Right atrium auricular region (tissue), 2 donors: ENCODE results near the gene SLC39A10. TPM values are rescaled to one million over a fixed set of nuclear protein-coding genes. Genes with fewer than 3 reads are reported as not detected.

Experiments
- DNase-seq: peaks from one replicate; pipeline ENCODE4 v3.0.0-alpha.2; 2019; ENCODE audit warnings: low spot score
- H3K27ac ChIP-seq, 2 donors: fragments of 200-600 bp; sonication (generic); 1 replicate in 1 of 2; 2 replicates in 1 of 2; pipeline ENCODE4 v1.5.1; 2016 to 2019
- H3K27me3 ChIP-seq, 2 donors: fragments of 200-600 bp; sonication (generic); one replicate each; pipeline versions ENCODE4 v1.5.1 to v1.6.0; 2017 to 2019
- H3K36me3 ChIP-seq: fragments of 200-600 bp; sonication (generic); one replicate; pipeline ENCODE4 v1.5.1; 2016
- H3K4me1 ChIP-seq, 2 donors: fragments of 200-600 bp; sonication (generic); one replicate each; pipeline versions ENCODE4 v1.5.1 to v1.6.0; 2017 to 2019
- H3K4me3 ChIP-seq, 2 donors: fragments of 200-600 bp; sonication (generic); 1 replicate in 1 of 2; 2 replicates in 1 of 2; pipeline ENCODE4 v1.5.1; 2017 to 2019; ENCODE audit warnings: mild to moderate bottlenecking in 1 of 2, moderate library complexity in 1 of 2
- H3K9me3 ChIP-seq, 2 donors: fragments of 200-600 bp; sonication (generic); one replicate each; pipeline ENCODE4 v1.5.1; 2019
- total RNA-seq, 2 donors: library from RNA; depleted of rRNA; stranded (reverse); fragments of >200 nt; gene quantifications; one replicate each; pipeline ENCODE4 v1.1.0, GENCODE V29; 2016
- TF ChIP-seq, protein P1 (sequence below), 2 donors: fragments of 200-600 bp; sonication (generic); IDR thresholded peaks; one replicate each; pipeline ENCODE4 v1.5.1; 2019; ENCODE audit warnings: antibody characterized with exemption in 2 of 2

SLC39A10 gene
- total RNA-seq, 2 donors from 2014 or later: 8.5 to 12.3 TPM

DNA sequence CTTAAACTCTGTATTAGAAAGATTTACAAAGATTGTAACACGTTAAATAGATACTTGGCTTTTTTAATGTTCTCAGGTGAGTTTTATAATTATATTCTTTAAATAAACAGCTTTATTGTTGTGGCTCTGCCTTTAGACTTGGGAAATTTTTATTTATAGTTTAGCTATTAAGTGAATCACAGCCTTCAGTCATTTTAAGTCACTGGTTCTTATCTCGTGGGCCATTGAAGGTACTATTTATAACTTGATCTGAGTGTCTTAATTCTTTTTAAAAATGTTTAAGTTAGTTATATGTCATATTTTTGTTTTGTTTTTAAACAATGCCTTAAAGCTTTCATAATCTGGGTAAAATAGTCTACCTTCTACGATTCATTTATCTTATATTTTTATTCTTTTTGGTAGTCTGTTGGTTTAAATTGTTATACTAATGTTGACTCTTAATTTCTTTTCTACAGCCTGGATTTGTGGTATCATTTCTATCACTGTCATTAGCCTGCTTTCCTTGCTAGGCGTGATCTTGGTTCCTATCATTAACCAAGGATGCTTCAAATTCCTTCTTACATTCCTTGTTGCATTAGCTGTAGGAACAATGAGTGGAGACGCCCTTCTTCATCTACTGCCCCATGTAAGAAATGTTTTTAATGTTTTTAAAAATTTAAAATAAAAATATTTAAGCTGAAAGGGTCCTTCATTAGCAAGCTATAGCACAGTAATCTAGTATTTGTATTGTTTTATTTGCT lies 49.3 kb downstream of the SLC39A10 start:
- Histone ChIP-seq H3K36me3 (no peaks in the 10 kb centered on the region), H3K4me3 (no peak overlapping the region), H3K9me3 (no peaks in the 10 kb centered on the region), H3K27ac (no peak overlapping the region), H3K27me3 (no peaks in the 10 kb centered on the region), H3K4me1 (no peaks in the 10 kb centered on the region)
- TF ChIP-seq, protein P1, sequence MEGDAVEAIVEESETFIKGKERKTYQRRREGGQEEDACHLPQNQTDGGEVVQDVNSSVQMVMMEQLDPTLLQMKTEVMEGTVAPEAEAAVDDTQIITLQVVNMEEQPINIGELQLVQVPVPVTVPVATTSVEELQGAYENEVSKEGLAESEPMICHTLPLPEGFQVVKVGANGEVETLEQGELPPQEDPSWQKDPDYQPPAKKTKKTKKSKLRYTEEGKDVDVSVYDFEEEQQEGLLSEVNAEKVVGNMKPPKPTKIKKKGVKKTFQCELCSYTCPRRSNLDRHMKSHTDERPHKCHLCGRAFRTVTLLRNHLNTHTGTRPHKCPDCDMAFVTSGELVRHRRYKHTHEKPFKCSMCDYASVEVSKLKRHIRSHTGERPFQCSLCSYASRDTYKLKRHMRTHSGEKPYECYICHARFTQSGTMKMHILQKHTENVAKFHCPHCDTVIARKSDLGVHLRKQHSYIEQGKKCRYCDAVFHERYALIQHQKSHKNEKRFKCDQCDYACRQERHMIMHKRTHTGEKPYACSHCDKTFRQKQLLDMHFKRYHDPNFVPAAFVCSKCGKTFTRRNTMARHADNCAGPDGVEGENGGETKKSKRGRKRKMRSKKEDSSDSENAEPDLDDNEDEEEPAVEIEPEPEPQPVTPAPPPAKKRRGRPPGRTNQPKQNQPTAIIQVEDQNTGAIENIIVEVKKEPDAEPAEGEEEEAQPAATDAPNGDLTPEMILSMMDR (IDR thresholded peaks at IDR 0.05): no peak
- DNase-seq: no peak

DNA sequence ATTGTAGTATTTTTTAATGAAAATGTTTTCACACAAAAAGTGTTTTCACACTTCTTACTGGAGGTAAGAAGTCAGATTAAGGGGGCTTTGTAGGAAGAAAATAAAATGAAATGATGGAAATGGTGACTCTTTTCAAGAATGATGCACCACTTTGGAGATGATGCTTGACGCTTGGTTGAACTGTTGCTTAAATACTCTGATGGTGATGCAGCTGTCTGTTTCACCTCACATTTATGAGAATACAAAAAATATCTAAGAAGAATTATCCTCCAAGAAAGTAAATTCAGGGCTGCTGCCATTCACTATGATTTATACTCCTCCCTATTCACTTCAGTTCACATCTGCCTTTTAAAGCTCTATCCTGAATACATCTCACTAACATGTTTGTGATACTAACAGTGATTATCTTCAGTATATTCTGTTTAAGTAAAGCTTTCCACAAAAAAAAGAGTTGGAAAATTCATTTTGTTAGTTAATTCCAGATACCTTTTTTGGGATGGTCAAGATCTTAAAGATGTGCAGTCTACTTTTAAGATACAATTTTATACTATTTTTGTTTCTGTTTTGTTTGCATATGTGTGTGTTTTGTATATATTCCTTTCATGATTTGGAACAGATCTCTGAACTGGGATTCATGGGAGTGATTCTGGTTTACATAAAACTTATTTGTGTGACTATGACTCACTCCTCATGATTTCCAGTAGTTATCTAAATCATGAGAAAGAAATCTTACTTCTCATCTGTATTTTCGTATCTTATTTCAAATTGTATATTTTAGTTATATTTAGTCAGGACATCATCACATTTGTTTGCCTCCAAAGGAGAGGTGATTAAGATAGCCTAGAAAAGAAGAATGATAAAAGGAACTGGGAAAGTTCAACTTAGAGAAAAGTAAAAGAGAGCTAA lies 53.1 kb downstream of the SLC39A10 start:
- Histone ChIP-seq H3K27me3 (no peaks in the 10 kb centered on the region), H3K36me3 (peaks cover 10% of the 10 kb centered on the region), H3K9me3 (no peaks in the 10 kb centered on the region), H3K4me3 (no peak overlapping the region), H3K4me1 (no peaks in the 10 kb centered on the region), H3K27ac (no peak overlapping the region)
- no peak for DNase-seq
- TF ChIP-seq, protein P1 (IDR thresholded peaks at IDR 0.05): no peak

DNA sequence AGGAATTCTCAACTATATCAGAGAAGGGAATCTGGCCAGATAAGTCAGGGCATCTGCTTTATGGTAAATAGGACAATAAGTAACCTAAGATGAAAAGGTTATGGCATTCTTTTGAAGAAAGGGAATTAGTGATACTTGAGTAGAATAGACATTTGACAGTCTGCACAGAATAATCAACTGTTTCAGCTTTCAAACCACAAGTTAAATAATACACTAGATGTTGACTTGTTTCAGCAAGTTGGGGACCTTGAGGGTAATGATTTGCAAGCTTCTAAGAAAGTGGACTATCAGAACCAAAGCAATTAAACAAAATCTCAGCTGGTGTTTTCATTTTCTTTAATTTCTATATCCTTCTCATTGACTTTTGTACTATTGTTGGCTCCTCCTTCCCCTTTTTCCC lies 54.5 kb downstream of the SLC39A10 start:
- H3K27me3 ChIP-seq: no peaks in the 10 kb centered on the region
- no peak overlapping the region for H3K27ac ChIP-seq
- TF ChIP-seq, protein P1 (IDR thresholded peaks at IDR 0.05): no peak
- no peak overlapping the region for H3K4me3 ChIP-seq
- no peak for DNase-seq
- no peaks in the 10 kb centered on the region for H3K4me1 ChIP-seq
- peaks cover 11% of the 10 kb centered on the region for H3K36me3 ChIP-seq
- no peaks in the 10 kb centered on the region for H3K9me3 ChIP-seq

DNA sequence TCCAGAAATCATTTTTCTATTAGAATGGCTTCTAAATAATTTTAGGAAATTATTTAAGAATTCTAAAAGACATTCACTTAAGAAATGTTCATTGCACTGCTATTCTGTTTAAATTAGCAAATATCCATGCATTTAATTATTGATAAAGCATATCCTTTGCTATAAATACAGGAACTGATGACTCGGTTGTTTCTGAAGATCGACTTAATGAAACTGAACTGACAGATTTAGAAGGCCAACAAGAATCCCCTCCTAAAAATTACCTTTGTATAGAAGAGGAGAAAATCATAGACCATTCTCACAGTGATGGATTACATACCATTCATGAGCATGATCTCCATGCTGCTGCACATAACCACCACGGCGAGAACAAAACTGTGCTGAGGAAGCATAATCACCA lies 59.4 kb downstream of the SLC39A10 start:
- H3K4me3 ChIP-seq: no peak overlapping the region
- no peaks in the 10 kb centered on the region for H3K9me3 ChIP-seq
- no peaks in the 10 kb centered on the region for H3K27me3 ChIP-seq
- H3K27ac ChIP-seq: no peak overlapping the region
- DNase-seq: no peak
- H3K4me1 ChIP-seq: no peaks in the 10 kb centered on the region
- H3K36me3 ChIP-seq: peaks cover 36% of the 10 kb centered on the region
- TF ChIP-seq, protein P1 (IDR thresholded peaks at IDR 0.05): no peak

DNA sequence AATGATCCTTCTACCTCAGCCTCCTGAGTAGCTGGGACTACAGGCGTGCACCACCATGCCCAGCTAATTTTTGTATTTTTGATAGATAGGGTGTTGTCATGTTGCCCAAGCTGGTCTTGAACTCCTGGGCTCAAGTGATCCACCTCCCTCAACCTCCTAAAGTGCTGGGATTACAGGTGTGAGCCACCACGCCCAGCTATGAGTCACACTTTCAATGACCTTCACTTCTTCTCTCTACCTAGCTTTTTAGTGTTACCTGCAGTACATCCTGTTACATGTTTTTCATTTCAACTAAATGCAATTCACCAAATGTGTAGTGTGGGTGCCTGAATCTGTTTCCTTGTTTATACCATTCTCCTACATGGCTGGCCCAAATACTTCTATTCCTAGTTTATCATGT lies 64.0 kb downstream of the SLC39A10 start:
- Histone ChIP-seq H3K27ac (no peak overlapping the region), H3K36me3 (peaks cover 38% of the 10 kb centered on the region), H3K27me3 (no peaks in the 10 kb centered on the region), H3K4me1 (no peaks in the 10 kb centered on the region), H3K4me3 (no peak overlapping the region), H3K9me3 (no peaks in the 10 kb centered on the region)
- DNase-seq: no peak
- TF ChIP-seq, protein P1 (IDR thresholded peaks at IDR 0.05): no peak
